B cell (primary cell): ENCODE results near the gene SLC38A10. TPM values are rescaled to one million over a fixed set of nuclear protein-coding genes. Genes with fewer than 3 reads are reported as not detected.
A peak's percentile ranks its signal among the peaks of the same experiment; 100 is the strongest.

Experiments
- ATAC-seq: fragments of 200-7000 bp; cut with Tn5 transposase; one replicate; pipeline ENCODE4 v1.10.0; 2021; ENCODE audit warnings: low read depth, mild to moderate bottlenecking, moderate number of reproducible peaks, moderate library complexity
- CTCF ChIA-PET: fragments of 350-600 bp; sonication (Branson Sonifier 250); formaldehyde crosslinking; loops from one replicate; lab custom pipeline; 2021; ENCODE audit warnings: antibody characterized with exemption, inconsistent platforms; lab: Charles Lee
- POLR2A ChIA-PET: fragments of 350-600 bp; sonication (Branson Sonifier 250); formaldehyde crosslinking; loops from one replicate; lab custom pipeline; 2021; ENCODE audit warnings: antibody characterized with exemption; lab: Charles Lee
- DNase-seq: peaks from one replicate; pipeline ENCODE4 v3.0.0; 2013
- H2AFZ ChIP-seq: 2 replicates; pipeline ENCODE4 v1.6.1; 2012; ENCODE audit warnings: mild to moderate bottlenecking, low read depth, low read length; ENCODE audit not compliant: insufficient read depth, poor library complexity, severe bottlenecking
- H3K27ac ChIP-seq, 2 donors: 1 replicate in 1 of 2; 2 replicates in 1 of 2; pipeline ENCODE4 v1.5.1; 2012 to 2013; ENCODE audit warnings: low read length in 2 of 2, mild to moderate bottlenecking in 2 of 2, moderate library complexity in 1 of 2
- H3K27me3 ChIP-seq, 4 experiments: fragments of 200-600 bp in 1 of 4; sonication (generic) in 1 of 4; replicated peaks in 1 of 4; 1 replicate in 2 of 4; 2 replicates in 2 of 4; pipeline versions ENCODE4 v1.6.1 to v1.7.0; 2013 to 2016; ENCODE audit warnings: low read length in 3 of 4, mild to moderate bottlenecking in 2 of 4, mixed read lengths in 1 of 4, moderate library complexity in 1 of 4; ENCODE audit not compliant: insufficient read depth in 4 of 4, control insufficient read depth in 3 of 4; ENCODE audit errors: control extremely low read depth in 1 of 4
- H3K36me3 ChIP-seq, 2 experiments: replicated peaks in 1 of 2; 1 replicate in 1 of 2; 2 replicates in 1 of 2; pipeline versions ENCODE4 v1.6.1 to v1.7.1; 2013; ENCODE audit warnings: low read length in 1 of 2; ENCODE audit not compliant: insufficient read depth in 2 of 2, control insufficient read depth in 1 of 2; ENCODE audit errors: control extremely low read depth in 1 of 2, extremely low read depth in 1 of 2
- H3K4me1 ChIP-seq, 2 donors: fragments of 200-600 bp in 1 of 2; sonication (generic) in 1 of 2; 1 replicate in 1 of 2; 2 replicates in 1 of 2; pipeline versions ENCODE4 v1.5.1 to v1.6.1; 2013 to 2017; ENCODE audit warnings: low read length in 2 of 2; ENCODE audit not compliant: control insufficient read depth in 2 of 2, insufficient read depth in 2 of 2
- H3K4me2 ChIP-seq: replicated peaks from 2 replicates; pipeline ENCODE3; 2012; ENCODE audit warnings: mild to moderate bottlenecking, low read depth, low read length; ENCODE audit not compliant: poor library complexity, severe bottlenecking
- H3K4me3 ChIP-seq, 5 experiments: fragments of 200-600 bp in 1 of 5; sonication (generic) in 1 of 5; 1 replicate in 3 of 5; 2 replicates in 2 of 5; pipeline versions ENCODE4 v1.5.1 to v1.7.0; 2011 to 2016; ENCODE audit warnings: low read length in 4 of 5, mild to moderate bottlenecking in 4 of 5, low read depth in 2 of 5, control low read depth in 1 of 5, moderate library complexity in 1 of 5; ENCODE audit not compliant: insufficient read depth in 1 of 5; ENCODE audit errors: control extremely low read depth in 1 of 5, extremely low read depth in 1 of 5
- H3K79me2 ChIP-seq: fragments of 200-600 bp; sonication (generic); one replicate; pipeline ENCODE4 v1.6.0; 2016; ENCODE audit warnings: low read length; ENCODE audit not compliant: control insufficient read depth, insufficient read depth
- H3K9ac ChIP-seq: fragments of 200-600 bp; sonication (generic); 2 replicates; pipeline ENCODE4 v1.6.1; 2017; ENCODE audit warnings: mild to moderate bottlenecking, low read length, moderate library complexity
- H3K9me3 ChIP-seq, 3 donors: one replicate each; pipeline versions ENCODE4 v1.6.1 to v1.7.1; 2013; ENCODE audit warnings: low read length in 2 of 3; ENCODE audit not compliant: control insufficient read depth in 2 of 3, insufficient read depth in 1 of 3; ENCODE audit errors: control extremely low read depth in 1 of 3
- H4K20me1 ChIP-seq: 2 replicates; pipeline ENCODE4 v1.6.0; 2012; ENCODE audit warnings: mild to moderate bottlenecking, low read length; ENCODE audit not compliant: insufficient read depth, control insufficient read depth, poor library complexity, severe bottlenecking
- H3K27ac Mint-ChIP-seq: one replicate; pipeline ENCODE4 v1.8.0; 2021; ENCODE audit warnings: mixed read lengths
- H3K27me3 Mint-ChIP-seq: one replicate; pipeline ENCODE4 v1.8.0; 2021; ENCODE audit warnings: mixed read lengths
- H3K4me1 Mint-ChIP-seq: one replicate; pipeline ENCODE4 v1.8.0; 2021; ENCODE audit warnings: mixed read lengths
- H3K4me3 Mint-ChIP-seq: one replicate; pipeline ENCODE4 v1.8.0; 2021; ENCODE audit warnings: mixed read lengths
- H3K9me3 Mint-ChIP-seq: one replicate; pipeline ENCODE4 v1.8.0; 2022; ENCODE audit warnings: mixed read lengths; ENCODE audit not compliant: insufficient read depth
- EZH2 ChIP-seq: IDR thresholded peaks from 2 replicates; pipeline ENCODE4 v1.6.1; 2012; ENCODE audit warnings: borderline replicate concordance, low read depth, mild to moderate bottlenecking, moderate library complexity, low read length; ENCODE audit not compliant: insufficient read depth, poor library complexity, severe bottlenecking
- WGBS: methylation state at CpG from one replicate; pipeline ENCODE4 v1.1.5; 2013; ENCODE audit warnings: missing lambda C conversion rate; ENCODE audit not compliant: insufficient coverage; 5-methylcytosine and 5-hydroxymethylcytosine counted together
- intact Hi-C: fragments of 100-400 bp; cut with micrococcal nuclease; formaldehyde crosslinking; loops from one replicate; pipeline ENCODE4 v1.10.0; 2022
- polyA plus RNA-seq: library from polyadenylated mRNA; depleted of rRNA; stranded (reverse); fragments of >200 nt; gene quantifications from 2 replicates; pipeline ENCODE4 v1.2.3, GENCODE V29; 2012
- total RNA-seq, 2 donors: library from RNA; stranded (reverse); fragments of 120-200 nt in 1 of 2; gene quantifications; 1 replicate in 1 of 2; 2 replicates in 1 of 2; pipeline versions ENCODE4 v1.2.3 to v1.2.4, GENCODE V29; 2013 to 2022
- TF ChIP-seq, protein P1 (sequence below): fragments of 200-600 bp; IDR thresholded peaks from one replicate; pipeline ENCODE4 v1.8.0; 2022; ENCODE audit warnings: antibody characterized with exemption, mild to moderate bottlenecking

SLC38A10 gene
- total and polyA plus RNA-seq, 2 donors (not counting 1 experiment from before 2014, with no cell fraction given) = 76.1 to 104 TPM

DNA sequence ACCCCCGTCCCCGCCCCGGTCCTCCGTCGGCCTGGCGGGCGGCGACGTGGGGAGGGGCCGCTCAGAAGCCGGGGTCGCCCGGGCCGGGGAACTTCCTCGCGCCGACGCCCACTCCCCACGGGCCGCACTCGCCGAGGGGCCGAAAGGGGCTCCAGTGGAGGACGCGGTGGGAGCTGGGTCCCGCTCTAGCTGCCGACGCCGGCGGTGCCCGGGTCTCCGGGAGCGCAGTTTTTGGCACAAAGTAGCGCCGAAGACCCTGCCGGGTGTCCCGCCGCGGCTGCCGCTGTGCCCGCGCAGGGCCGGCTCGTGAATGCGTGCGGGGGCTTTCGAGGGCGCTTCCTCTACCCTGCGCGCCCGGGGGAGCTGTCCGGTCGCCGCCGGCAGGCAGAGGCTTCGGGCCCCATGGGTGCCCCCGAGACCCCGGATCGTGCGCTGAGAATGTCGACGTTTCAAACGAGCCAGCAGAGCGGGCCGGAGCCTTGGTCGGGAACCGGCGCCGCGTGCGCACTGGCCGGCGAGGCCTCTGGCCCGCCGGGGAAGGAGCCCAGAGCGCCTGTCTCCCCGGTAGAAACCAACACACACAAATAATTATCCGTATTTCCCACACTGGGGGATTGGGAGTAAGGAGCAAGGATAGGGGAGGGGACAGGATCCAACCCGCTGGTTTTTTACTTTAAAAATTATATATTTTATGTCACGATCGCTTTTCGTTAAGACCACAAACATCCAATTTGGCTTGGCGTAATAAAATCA, 46.6 kb upstream of the SLC38A10 start:
- Histone ChIP-seq H3K9ac (no peak overlapping the region), H4K20me1 (peaks cover 12% of the 10 kb centered on the region), H3K36me3 (no peaks in the 10 kb centered on the region), H3K79me2 (no peaks in the 10 kb centered on the region), H3K4me2 (peak overlapping the region; percentile 19), H3K4me3 (no peak overlapping the region), H3K4me1 (peaks cover 34% of the 10 kb centered on the region in 2 donors), H3K9me3 (peaks cover 0 to 42% (median 0%) of the 10 kb centered on the region in 3 donors), H3K27ac (no peak overlapping the region), H2AFZ (no peak overlapping the region), H3K27me3 (peaks cover 0 to 76% (median 40%) of the 10 kb centered on the region in 4 experiments)
- ATAC-seq = no peak
- peaks cover 19% of the 10 kb centered on the region for H3K4me1 Mint-ChIP-seq
- TF ChIP-seq EZH2 = no peak
- TF ChIP-seq, protein P1, sequence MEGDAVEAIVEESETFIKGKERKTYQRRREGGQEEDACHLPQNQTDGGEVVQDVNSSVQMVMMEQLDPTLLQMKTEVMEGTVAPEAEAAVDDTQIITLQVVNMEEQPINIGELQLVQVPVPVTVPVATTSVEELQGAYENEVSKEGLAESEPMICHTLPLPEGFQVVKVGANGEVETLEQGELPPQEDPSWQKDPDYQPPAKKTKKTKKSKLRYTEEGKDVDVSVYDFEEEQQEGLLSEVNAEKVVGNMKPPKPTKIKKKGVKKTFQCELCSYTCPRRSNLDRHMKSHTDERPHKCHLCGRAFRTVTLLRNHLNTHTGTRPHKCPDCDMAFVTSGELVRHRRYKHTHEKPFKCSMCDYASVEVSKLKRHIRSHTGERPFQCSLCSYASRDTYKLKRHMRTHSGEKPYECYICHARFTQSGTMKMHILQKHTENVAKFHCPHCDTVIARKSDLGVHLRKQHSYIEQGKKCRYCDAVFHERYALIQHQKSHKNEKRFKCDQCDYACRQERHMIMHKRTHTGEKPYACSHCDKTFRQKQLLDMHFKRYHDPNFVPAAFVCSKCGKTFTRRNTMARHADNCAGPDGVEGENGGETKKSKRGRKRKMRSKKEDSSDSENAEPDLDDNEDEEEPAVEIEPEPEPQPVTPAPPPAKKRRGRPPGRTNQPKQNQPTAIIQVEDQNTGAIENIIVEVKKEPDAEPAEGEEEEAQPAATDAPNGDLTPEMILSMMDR = no peak
- no peak for DNase-seq
- no peaks in the 10 kb centered on the region for H3K9me3 Mint-ChIP-seq
- H3K4me3 Mint-ChIP-seq = no peak overlapping the region
- ChIA-PET POLR2A (no interaction called here), CTCF (no interaction called here)
- peaks cover 35% of the 10 kb centered on the region for H3K27me3 Mint-ChIP-seq
- H3K27ac Mint-ChIP-seq = no peak overlapping the region
- 18% methylated on average over 65 of the region's 83 CpGs for WGBS
- intact Hi-C loops = no loop called here
